RWPE2 (cell line): ENCODE measurements around the gene HOTAIR.

Source experiments
- ATAC-seq: fragments of 200-7000 bp; cut with Tn5 transposase; 3 replicates; pipeline ENCODE4 v1.9.1; 2021; ENCODE audit warnings: low read depth
- DNase-seq: peaks from one replicate; pipeline ENCODE4 v3.0.0-alpha.2; 2020; ENCODE audit warnings: low spot score
- H3K27ac ChIP-seq: fragments of 450-650 bp; 2 replicates; pipeline ENCODE4 v1.5.1; 2017; ENCODE audit warnings: mild to moderate bottlenecking; ENCODE audit not compliant: poor library complexity, severe bottlenecking
- H3K27me3 ChIP-seq: fragments of 250-450 bp; sonication (Bioruptor Pico); 2 replicates; pipeline ENCODE4 v1.5.1; 2021; ENCODE audit warnings: mild to moderate bottlenecking, moderate library complexity; ENCODE audit not compliant: insufficient read depth, poor library complexity, severe bottlenecking
- H3K36me3 ChIP-seq: fragments of 250-450 bp; sonication (Bioruptor Pico); 2 replicates; pipeline ENCODE4 v1.5.1; 2020; ENCODE audit warnings: low read depth, mild to moderate bottlenecking, moderate library complexity
- H3K4me1 ChIP-seq: fragments of 250-450 bp; sonication (Bioruptor Pico); 2 replicates; pipeline ENCODE4 v1.5.1; 2021; ENCODE audit warnings: mild to moderate bottlenecking, moderate library complexity; ENCODE audit not compliant: insufficient read depth, poor library complexity, severe bottlenecking
- H3K4me3 ChIP-seq: fragments of 250-450 bp; sonication (Bioruptor Pico); 2 replicates; pipeline ENCODE4 v1.5.1; 2021; ENCODE audit warnings: mild to moderate bottlenecking, moderate library complexity; ENCODE audit not compliant: severe bottlenecking
- H3K9me3 ChIP-seq: fragments of 250-450 bp; sonication (Bioruptor Pico); 2 replicates; pipeline ENCODE4 v1.5.1; 2021; ENCODE audit warnings: mild to moderate bottlenecking, moderate library complexity; ENCODE audit not compliant: severe bottlenecking
- CTCF ChIP-seq: fragments of 450-650 bp; IDR thresholded peaks from one replicate; pipeline ENCODE4 v1.5.1; 2017; ENCODE audit warnings: mild to moderate bottlenecking, moderate library complexity; ENCODE audit not compliant: poor library complexity, severe bottlenecking

Gene HOTAIR

GRCh38 chr12:53989227-53990113 lies 14.7 kb upstream of the HOTAIR start:
- H3K9me3 ChIP-seq: no peaks in the 10 kb centered on the region
- peaks cover 94% of the 10 kb centered on the region for H3K27me3 ChIP-seq
- H3K4me3 ChIP-seq: peak overlapping the region; percentile 4
- DNase-seq: no peak
- H3K4me1 ChIP-seq: peaks cover 6% of the 10 kb centered on the region
- TF ChIP-seq CTCF: peak; percentile 64
- H3K27ac ChIP-seq: no peak overlapping the region
- no peaks in the 10 kb centered on the region for H3K36me3 ChIP-seq
- ATAC-seq: no peak

DNA sequence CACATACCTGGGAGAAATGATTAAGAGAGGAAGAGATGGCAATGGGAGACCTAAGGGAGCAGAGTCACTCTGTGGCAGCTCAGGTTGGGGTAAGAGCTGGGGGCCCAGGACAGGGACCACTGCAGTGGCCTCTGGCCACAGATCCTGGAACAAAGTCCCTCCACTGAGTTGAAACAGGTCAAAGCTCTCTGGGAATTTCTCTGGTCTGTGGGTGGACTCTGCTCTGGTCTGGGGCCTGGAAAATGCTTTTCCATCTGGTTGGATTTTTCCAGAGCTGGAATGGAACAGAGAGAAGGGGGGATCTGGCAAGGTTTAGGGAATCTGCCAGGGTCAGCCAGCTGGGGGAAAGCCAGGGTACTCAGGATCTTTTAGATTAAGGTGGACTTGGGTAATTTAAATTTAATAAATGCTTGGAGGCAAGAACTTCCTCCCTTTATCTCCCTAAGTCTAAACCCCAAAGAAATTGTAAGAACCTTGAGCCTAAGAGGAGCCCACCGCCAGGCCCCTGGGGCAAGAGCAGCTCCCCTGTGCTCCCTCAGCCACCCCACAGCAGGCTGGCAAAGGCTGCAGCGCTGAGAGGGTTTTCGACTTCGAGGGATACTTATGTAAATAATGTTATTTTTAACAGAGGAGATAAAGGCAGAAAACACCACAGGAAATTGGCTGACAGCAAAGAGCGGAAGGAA lies 13.9 kb upstream of the HOTAIR start:
- H3K36me3 ChIP-seq: no peaks in the 10 kb centered on the region
- peaks cover 6% of the 10 kb centered on the region for H3K4me1 ChIP-seq
- peak overlapping the region; percentile 4 for H3K4me3 ChIP-seq
- ATAC-seq (no peak), DNase-seq (no peak)
- no peak overlapping the region for H3K27ac ChIP-seq
- no peak for TF ChIP-seq CTCF
- peaks cover 93% of the 10 kb centered on the region for H3K27me3 ChIP-seq
- H3K9me3 ChIP-seq: no peaks in the 10 kb centered on the region

- ATAC-seq: no peak
- Histone ChIP-seq H3K4me3 (no peak overlapping the region), H3K9me3 (no peaks in the 10 kb centered on the region), H3K4me1 (peaks cover 6% of the 10 kb centered on the region), H3K36me3 (no peaks in the 10 kb centered on the region), H3K27me3 (peaks cover 93% of the 10 kb centered on the region), H3K27ac (no peak overlapping the region)
- TF ChIP-seq CTCF: no peak
- no peak for DNase-seq
Measured at GRCh38 chr12:53987787-53988230, 13.1 kb upstream of the HOTAIR start.

DNA sequence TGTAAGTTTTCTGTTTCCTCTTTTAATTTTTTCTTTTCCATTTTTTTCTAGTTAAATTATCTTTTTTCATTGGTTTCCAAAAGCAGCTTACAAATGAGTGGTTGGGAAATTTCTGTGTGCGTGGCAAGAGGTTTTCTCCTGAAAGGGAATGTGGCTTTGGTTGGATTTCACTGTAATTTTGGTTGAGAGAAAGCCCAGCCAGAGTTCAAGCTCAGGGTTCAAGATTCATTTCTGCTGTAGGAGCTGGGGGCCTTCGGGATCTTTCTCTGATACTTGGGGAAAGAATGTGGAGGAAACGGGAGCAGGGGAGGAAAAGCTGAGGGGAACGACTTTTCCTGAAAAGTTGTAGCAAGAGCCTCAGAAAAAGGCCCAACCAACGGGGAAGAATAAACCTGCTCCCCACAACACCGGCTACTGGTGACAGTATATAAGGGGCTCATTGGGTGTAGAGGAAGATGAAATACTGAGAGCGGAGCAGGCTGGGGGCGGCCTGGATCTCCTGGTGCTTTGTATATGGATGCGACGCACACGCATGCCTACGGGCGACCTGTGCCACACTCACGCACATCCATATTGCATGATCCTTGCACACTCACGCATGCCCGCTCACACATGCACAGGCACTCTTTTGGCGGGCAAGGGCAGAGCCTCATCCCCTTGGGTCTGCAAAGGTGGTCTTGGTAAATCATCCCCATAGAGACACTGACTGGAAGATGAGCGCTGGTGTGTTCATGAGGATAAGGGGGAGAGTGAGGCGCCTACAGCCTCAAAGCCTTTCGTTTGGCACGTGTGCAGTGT lies 12.1 kb upstream of the HOTAIR start:
- TF ChIP-seq CTCF: no peak
- DNase-seq (no peak), ATAC-seq (no peak)
- no peak overlapping the region for H3K4me3 ChIP-seq
- no peaks in the 10 kb centered on the region for H3K36me3 ChIP-seq
- peaks cover 6% of the 10 kb centered on the region for H3K4me1 ChIP-seq
- H3K27ac ChIP-seq: no peak overlapping the region
- no peaks in the 10 kb centered on the region for H3K9me3 ChIP-seq
- peaks cover 93% of the 10 kb centered on the region for H3K27me3 ChIP-seq
